ENCODE data around the gene ITGA2.

The ITGA2 gene

GRCh38 chr5:53019320-53019719, 30.2 kb downstream of the ITGA2 start:
- no peak for TF ChIP-seq CTCF (IDR thresholded peaks at IDR 0.05; ENCODE audit: control extremely low read depth, extremely low read depth, low read depth, missing control alignments)
- no peak for DNase-seq (ENCODE audit: extremely low spot score)
- POLR2A ChIA-PET = no interaction called here
- CTCF ChIA-PET = no interaction called here

- CTCF ChIA-PET = interaction anchor here (1.6 to 2.5 kb wide), 2 partner anchors 9 to 13 kb away, joined by 7 to 10 read pairs; no protein-coding TSS in a partner anchor
- no peak for TF ChIP-seq CTCF (IDR thresholded peaks at IDR 0.05; ENCODE audit: control extremely low read depth, extremely low read depth, low read depth, missing control alignments)
- POLR2A ChIA-PET = no interaction called here
- no peak for DNase-seq (ENCODE audit: extremely low spot score)
These were observed 33.9 kb downstream of the ITGA2 start for GRCh38 chr5:53022930-53023511.

GRCh38 chr5:53023969-53024368, 34.8 kb downstream of the ITGA2 start:
- DNase-seq (ENCODE audit: extremely low spot score) = peak; percentile 35
- POLR2A ChIA-PET = no interaction called here
- CTCF ChIA-PET = interaction anchor here (1.2 to 2.5 kb wide), 3 partner anchors 8 to 76 kb away, joined by 5 to 10 read pairs (median 7); no protein-coding TSS in a partner anchor
- TF ChIP-seq CTCF (IDR thresholded peaks at IDR 0.05; ENCODE audit: control extremely low read depth, extremely low read depth, low read depth, missing control alignments) = no peak

GRCh38 chr5:53024535-53024934, 35.4 kb downstream of the ITGA2 start:
- CTCF ChIA-PET = interaction anchor here (1.2 to 2.5 kb wide), 3 partner anchors 8 to 76 kb away, joined by 5 to 10 read pairs (median 7); no protein-coding TSS in a partner anchor
- POLR2A ChIA-PET = no interaction called here
- no peak for DNase-seq (ENCODE audit: extremely low spot score)
- TF ChIP-seq CTCF (IDR thresholded peaks at IDR 0.05; ENCODE audit: control extremely low read depth, extremely low read depth, low read depth, missing control alignments) = no peak

- CTCF ChIA-PET = interaction anchor here (2.5 kb wide), 1 partner anchor 10 kb away, joined by 10 read pairs; no protein-coding TSS in a partner anchor
These were observed 36.3 kb downstream of the ITGA2 start for GRCh38 chr5:53025487-53025886.

GRCh38 chr5:53027913-53028312, 38.8 kb downstream of the ITGA2 start:
- CTCF ChIA-PET = interaction anchor here (0.9 to 1.4 kb wide), 2 partner anchors 10 to 11 kb away, joined by 3 to 4 read pairs; no protein-coding TSS in a partner anchor
- no peak for TF ChIP-seq CTCF (IDR thresholded peaks at IDR 0.05; ENCODE audit: control extremely low read depth, extremely low read depth, low read depth, missing control alignments)
- DNase-seq (ENCODE audit: extremely low spot score) = no peak

More at GRCh38 chr5:53025487-53025886, 36.3 kb downstream of the ITGA2 start:
- POLR2A ChIA-PET = no interaction called here
- DNase-seq (ENCODE audit: extremely low spot score) = no peak
- no peak for TF ChIP-seq CTCF (IDR thresholded peaks at IDR 0.05; ENCODE audit: control extremely low read depth, extremely low read depth, low read depth, missing control alignments)

More at GRCh38 chr5:53027913-53028312, 38.8 kb downstream of the ITGA2 start:
- POLR2A ChIA-PET = no interaction called here
